HepG2 (cell line): Measurements from ENCODE around the gene IL27RA. TPM values are rescaled to one million over a fixed set of nuclear protein-coding genes. Genes with fewer than 3 reads are reported as not detected.

Experiments used
- BRCA1 ChIP-seq: sonication (generic); formaldehyde crosslinking; IDR thresholded peaks from 2 replicates; pipeline ENCODE4 v1.4.0; 2020; ENCODE audit warnings: missing genetic modification reagents
- CCAR2 ChIP-seq: fragments of 200-400 bp; formaldehyde crosslinking; optimal IDR thresholded peaks from 2 replicates; pipeline ENCODE3; 2018; ENCODE audit warnings: low read depth, mild to moderate bottlenecking, low read length, moderate library complexity
- HMGA1 ChIP-seq: sonication (generic); formaldehyde crosslinking; conservative IDR thresholded peaks from 2 replicates; pipeline ENCODE4 v1.4.0; 2020; ENCODE audit warnings: missing genetic modification reagents
- MXI1 ChIP-seq: IDR thresholded peaks from 3 replicates; pipeline ENCODE4 v1.6.1; 2012; ENCODE audit warnings: low read depth, low read length, inconsistent platforms, borderline replicate concordance
- NPAS2 ChIP-seq: sonication (generic); formaldehyde crosslinking; IDR thresholded peaks from 2 replicates; pipeline ENCODE4 v1.8.0; 2022; ENCODE audit warnings: mild to moderate bottlenecking, missing genetic modification reagents, borderline replicate concordance
- SMC3 ChIP-seq: IDR thresholded peaks from 2 replicates; pipeline ENCODE4 v1.6.1; 2011; ENCODE audit warnings: low read length, improper control_type of control experiment
- ZMYM2 ChIP-seq: sonication (generic); formaldehyde crosslinking; IDR thresholded peaks from 2 replicates; pipeline ENCODE4 v1.8.0; 2022; ENCODE audit warnings: mild to moderate bottlenecking, missing genetic modification reagents
- ZSCAN31 ChIP-seq: sonication (generic); formaldehyde crosslinking; IDR thresholded peaks from 2 replicates; pipeline ENCODE4 v1.5.0; 2020; ENCODE audit warnings: low read depth, mild to moderate bottlenecking, missing genetic modification reagents
- polyA plus RNA-seq, 8 experiments: library from polyadenylated mRNA; depleted of rRNA in 3 of 8; stranded (reverse) in 7 of 8; unstranded in 1 of 8; fragments of >200 nt; fragmentation: Illumina TruSeq in 4 of 8; extraction: Trizol in 4 of 8; gene quantifications; 2 replicates each; pipeline versions ENCODE4 v1.2.1 to v1.2.3, GENCODE V29; 2011 to 2016; ENCODE audit warnings: low read depth in 4 of 8, missing spikeins in 1 of 8, mixed read lengths in 1 of 8; ENCODE audit not compliant: insufficient read depth in 1 of 8
- total RNA-seq, 5 experiments: library from RNA; depleted of rRNA; stranded (reverse); fragments of >200 nt; fragmentation: Illumina TruSeq; extraction: Trizol; gene quantifications; 2 replicates each; pipeline ENCODE4 v1.2.3, GENCODE V29; 2016; ENCODE audit warnings: low read depth in 1 of 5
- TF ChIP-seq, protein P1 (sequence below): sonication (generic); formaldehyde crosslinking; IDR thresholded peaks from 2 replicates; pipeline ENCODE4 v1.4.0; 2020; ENCODE audit warnings: missing genetic modification reagents, borderline replicate concordance
- TF ChIP-seq, protein P2 (sequence below): sonication (generic); formaldehyde crosslinking; IDR thresholded peaks from 2 replicates; pipeline ENCODE4 v1.8.0; 2022; ENCODE audit warnings: low read depth, missing genetic modification reagents
- TF ChIP-seq, protein P3 (sequence below): sonication (generic); formaldehyde crosslinking; IDR thresholded peaks from 2 replicates; pipeline ENCODE4 v1.4.0; 2020; ENCODE audit warnings: missing genetic modification reagents
- TF ChIP-seq, protein P4 (sequence below): sonication (generic); formaldehyde crosslinking; IDR thresholded peaks from 2 replicates; pipeline ENCODE4 v1.4.0; 2020; ENCODE audit warnings: missing genetic modification reagents, borderline replicate concordance
- TF ChIP-seq, protein P5 (sequence below): sonication (generic); formaldehyde crosslinking; IDR thresholded peaks from 2 replicates; pipeline ENCODE4 v1.4.0; 2020; ENCODE audit warnings: missing genetic modification reagents

IL27RA gene
- total and polyA plus RNA-seq, 2 of the 13 experiments (the other 11 are each of a cell fraction or from before 2014, with no cell fraction given): 3.5 to 8.1 TPM

DNA sequence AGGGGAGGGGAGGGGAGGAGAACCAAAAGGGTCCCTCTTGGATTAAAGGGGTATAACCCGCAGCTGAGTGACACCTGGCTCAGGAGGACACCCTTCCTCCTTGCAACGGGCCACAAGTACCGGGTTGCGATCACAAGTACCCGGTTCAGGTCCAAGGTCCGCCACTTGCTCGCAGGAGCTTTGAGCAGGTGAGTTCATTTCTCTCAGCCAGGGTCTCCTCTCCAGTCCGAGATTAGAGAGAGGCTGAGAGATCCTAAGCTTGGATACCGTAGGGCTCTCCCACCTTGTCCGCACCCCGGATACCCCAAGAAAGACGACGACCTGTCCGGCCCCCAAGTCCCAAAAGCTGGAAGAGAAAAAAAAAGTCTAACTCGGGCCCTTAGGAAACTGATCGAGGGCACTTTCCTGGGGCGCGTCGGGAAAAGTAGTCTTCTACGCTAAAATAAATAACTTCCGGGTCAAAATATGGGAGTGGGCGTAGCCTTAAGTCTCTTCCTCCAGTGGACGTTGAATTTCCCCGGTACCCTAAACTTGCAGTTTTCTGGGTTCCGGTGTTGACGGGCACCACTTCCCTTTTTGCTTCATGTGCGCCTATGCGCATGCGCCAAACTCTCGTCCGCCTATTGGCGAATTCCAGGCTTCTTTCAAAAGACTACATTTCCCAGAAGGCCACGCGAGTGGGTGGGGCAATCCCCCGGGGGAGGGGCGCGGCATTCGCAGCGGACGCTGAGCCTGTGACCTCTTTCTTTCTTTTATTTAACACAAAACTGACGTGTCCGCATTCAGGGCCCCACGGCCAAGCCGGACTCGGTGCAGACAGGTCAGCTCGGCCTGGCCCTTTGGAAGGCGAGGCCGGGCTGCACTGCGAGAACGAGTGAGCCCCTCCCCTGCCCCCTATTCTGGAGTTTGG lies 49.6 kb downstream of the IL27RA start (continued):
- TF ChIP-seq MXI1 (peak; percentile 80; the same call in 2 of the 3 replicates), CCAR2 (no peak), ZMYM2 (CRISPR knock-in tag) (no peak), BRCA1 (CRISPR knock-in tag) (no peak), ZSCAN31 (CRISPR knock-in tag) (peak; percentile 17; the same call in 1 of the 2 replicates), HMGA1 (no peak), NPAS2 (CRISPR knock-in tag) (no peak), SMC3 (no peak)
- TF ChIP-seq, protein P1, sequence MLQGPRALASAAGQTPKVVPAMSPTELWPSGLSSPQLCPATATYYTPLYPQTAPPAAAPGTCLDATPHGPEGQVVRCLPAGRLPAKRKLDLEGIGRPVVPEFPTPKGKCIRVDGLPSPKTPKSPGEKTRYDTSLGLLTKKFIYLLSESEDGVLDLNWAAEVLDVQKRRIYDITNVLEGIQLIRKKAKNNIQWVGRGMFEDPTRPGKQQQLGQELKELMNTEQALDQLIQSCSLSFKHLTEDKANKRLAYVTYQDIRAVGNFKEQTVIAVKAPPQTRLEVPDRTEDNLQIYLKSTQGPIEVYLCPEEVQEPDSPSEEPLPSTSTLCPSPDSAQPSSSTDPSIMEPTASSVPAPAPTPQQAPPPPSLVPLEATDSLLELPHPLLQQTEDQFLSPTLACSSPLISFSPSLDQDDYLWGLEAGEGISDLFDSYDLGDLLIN (CRISPR knock-in tag): no peak
- TF ChIP-seq, protein P2, sequence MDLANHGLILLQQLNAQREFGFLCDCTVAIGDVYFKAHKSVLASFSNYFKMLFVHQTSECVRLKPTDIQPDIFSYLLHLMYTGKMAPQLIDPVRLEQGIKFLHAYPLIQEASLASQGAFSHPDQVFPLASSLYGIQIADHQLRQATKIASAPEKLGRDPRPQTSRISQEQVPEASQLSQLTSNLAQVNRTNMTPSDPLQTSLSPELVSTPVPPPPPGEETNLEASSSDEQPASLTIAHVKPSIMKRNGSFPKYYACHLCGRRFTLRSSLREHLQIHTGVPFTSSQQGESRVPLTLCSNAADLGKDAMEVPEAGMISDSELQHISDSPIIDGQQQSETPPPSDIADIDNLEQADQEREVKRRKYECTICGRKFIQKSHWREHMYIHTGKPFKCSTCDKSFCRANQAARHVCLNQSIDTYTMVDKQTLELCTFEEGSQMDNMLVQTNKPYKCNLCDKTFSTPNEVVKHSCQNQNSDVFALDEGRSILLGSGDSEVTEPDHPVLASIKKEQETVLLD (CRISPR knock-in tag): peak; percentile 61
- TF ChIP-seq, protein P3, sequence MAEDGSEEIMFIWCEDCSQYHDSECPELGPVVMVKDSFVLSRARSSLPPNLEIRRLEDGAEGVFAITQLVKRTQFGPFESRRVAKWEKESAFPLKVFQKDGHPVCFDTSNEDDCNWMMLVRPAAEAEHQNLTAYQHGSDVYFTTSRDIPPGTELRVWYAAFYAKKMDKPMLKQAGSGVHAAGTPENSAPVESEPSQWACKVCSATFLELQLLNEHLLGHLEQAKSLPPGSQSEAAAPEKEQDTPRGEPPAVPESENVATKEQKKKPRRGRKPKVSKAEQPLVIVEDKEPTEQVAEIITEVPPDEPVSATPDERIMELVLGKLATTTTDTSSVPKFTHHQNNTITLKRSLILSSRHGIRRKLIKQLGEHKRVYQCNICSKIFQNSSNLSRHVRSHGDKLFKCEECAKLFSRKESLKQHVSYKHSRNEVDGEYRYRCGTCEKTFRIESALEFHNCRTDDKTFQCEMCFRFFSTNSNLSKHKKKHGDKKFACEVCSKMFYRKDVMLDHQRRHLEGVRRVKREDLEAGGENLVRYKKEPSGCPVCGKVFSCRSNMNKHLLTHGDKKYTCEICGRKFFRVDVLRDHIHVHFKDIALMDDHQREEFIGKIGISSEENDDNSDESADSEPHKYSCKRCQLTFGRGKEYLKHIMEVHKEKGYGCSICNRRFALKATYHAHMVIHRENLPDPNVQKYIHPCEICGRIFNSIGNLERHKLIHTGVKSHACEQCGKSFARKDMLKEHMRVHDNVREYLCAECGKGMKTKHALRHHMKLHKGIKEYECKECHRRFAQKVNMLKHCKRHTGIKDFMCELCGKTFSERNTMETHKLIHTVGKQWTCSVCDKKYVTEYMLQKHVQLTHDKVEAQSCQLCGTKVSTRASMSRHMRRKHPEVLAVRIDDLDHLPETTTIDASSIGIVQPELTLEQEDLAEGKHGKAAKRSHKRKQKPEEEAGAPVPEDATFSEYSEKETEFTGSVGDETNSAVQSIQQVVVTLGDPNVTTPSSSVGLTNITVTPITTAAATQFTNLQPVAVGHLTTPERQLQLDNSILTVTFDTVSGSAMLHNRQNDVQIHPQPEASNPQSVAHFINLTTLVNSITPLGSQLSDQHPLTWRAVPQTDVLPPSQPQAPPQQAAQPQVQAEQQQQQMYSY (CRISPR knock-in tag): no peak
- TF ChIP-seq, protein P4, sequence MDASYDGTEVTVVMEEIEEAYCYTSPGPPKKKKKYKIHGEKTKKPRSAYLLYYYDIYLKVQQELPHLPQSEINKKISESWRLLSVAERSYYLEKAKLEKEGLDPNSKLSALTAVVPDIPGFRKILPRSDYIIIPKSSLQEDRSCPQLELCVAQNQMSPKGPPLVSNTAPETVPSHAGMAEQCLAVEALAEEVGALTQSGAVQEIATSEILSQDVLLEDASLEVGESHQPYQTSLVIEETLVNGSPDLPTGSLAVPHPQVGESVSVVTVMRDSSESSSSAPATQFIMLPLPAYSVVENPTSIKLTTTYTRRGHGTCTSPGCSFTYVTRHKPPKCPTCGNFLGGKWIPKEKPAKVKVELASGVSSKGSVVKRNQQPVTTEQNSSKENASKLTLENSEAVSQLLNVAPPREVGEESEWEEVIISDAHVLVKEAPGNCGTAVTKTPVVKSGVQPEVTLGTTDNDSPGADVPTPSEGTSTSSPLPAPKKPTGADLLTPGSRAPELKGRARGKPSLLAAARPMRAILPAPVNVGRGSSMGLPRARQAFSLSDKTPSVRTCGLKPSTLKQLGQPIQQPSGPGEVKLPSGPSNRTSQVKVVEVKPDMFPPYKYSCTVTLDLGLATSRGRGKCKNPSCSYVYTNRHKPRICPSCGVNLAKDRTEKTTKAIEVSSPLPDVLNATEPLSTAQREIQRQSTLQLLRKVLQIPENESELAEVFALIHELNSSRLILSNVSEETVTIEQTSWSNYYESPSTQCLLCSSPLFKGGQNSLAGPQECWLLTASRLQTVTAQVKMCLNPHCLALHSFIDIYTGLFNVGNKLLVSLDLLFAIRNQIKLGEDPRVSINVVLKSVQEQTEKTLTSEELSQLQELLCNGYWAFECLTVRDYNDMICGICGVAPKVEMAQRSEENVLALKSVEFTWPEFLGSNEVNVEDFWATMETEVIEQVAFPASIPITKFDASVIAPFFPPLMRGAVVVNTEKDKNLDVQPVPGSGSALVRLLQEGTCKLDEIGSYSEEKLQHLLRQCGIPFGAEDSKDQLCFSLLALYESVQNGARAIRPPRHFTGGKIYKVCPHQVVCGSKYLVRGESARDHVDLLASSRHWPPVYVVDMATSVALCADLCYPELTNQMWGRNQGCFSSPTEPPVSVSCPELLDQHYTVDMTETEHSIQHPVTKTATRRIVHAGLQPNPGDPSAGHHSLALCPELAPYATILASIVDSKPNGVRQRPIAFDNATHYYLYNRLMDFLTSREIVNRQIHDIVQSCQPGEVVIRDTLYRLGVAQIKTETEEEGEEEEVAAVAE (CRISPR knock-in tag): peak; percentile 74; the same call in 1 of the 2 replicates
- TF ChIP-seq, protein P5, sequence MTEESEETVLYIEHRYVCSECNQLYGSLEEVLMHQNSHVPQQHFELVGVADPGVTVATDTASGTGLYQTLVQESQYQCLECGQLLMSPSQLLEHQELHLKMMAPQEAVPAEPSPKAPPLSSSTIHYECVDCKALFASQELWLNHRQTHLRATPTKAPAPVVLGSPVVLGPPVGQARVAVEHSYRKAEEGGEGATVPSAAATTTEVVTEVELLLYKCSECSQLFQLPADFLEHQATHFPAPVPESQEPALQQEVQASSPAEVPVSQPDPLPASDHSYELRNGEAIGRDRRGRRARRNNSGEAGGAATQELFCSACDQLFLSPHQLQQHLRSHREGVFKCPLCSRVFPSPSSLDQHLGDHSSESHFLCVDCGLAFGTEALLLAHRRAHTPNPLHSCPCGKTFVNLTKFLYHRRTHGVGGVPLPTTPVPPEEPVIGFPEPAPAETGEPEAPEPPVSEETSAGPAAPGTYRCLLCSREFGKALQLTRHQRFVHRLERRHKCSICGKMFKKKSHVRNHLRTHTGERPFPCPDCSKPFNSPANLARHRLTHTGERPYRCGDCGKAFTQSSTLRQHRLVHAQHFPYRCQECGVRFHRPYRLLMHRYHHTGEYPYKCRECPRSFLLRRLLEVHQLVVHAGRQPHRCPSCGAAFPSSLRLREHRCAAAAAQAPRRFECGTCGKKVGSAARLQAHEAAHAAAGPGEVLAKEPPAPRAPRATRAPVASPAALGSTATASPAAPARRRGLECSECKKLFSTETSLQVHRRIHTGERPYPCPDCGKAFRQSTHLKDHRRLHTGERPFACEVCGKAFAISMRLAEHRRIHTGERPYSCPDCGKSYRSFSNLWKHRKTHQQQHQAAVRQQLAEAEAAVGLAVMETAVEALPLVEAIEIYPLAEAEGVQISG (CRISPR knock-in tag): peak; percentile 92
